GM12872 (cell line): Measurements from ENCODE around the gene C3orf52.

Source experiments
- TF ChIP-seq, protein P1 (sequence below): IDR thresholded peaks from 3 replicates; pipeline ENCODE4 v1.5.1; 2011; ENCODE audit warnings: low read depth, mild to moderate bottlenecking, low read length, moderate library complexity; ENCODE audit not compliant: insufficient read depth

C3orf52 gene

GRCh38 chr3:112136959-112137693 lies 50.9 kb downstream of the C3orf52 start:
- TF ChIP-seq, protein P1, sequence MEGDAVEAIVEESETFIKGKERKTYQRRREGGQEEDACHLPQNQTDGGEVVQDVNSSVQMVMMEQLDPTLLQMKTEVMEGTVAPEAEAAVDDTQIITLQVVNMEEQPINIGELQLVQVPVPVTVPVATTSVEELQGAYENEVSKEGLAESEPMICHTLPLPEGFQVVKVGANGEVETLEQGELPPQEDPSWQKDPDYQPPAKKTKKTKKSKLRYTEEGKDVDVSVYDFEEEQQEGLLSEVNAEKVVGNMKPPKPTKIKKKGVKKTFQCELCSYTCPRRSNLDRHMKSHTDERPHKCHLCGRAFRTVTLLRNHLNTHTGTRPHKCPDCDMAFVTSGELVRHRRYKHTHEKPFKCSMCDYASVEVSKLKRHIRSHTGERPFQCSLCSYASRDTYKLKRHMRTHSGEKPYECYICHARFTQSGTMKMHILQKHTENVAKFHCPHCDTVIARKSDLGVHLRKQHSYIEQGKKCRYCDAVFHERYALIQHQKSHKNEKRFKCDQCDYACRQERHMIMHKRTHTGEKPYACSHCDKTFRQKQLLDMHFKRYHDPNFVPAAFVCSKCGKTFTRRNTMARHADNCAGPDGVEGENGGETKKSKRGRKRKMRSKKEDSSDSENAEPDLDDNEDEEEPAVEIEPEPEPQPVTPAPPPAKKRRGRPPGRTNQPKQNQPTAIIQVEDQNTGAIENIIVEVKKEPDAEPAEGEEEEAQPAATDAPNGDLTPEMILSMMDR, result peak; percentile 76

DNA sequence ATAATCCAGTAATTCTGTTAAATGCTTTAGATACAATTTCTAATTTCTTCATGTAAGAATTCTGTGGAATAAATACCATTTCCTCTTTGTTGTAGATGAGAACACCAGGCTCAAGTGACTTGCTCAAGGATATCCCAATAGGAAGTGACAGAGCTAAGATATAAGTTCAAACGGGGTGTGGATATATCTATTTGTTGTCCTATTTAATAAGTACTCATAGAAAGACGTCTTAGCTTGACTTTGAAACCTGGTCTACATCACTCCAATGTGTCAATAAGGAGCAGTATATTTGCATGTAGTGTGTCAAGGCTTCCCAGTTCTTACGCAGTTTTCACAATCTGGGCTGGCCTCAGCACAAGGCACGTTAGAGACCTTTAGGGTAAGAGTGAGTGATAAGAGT lies 51.6 kb downstream of the C3orf52 start:
- TF ChIP-seq, protein P1, result no peak

- TF ChIP-seq, protein P1, result no peak
These were observed 52.2 kb downstream of the C3orf52 start for GRCh38 chr3:112138219-112138969.

DNA sequence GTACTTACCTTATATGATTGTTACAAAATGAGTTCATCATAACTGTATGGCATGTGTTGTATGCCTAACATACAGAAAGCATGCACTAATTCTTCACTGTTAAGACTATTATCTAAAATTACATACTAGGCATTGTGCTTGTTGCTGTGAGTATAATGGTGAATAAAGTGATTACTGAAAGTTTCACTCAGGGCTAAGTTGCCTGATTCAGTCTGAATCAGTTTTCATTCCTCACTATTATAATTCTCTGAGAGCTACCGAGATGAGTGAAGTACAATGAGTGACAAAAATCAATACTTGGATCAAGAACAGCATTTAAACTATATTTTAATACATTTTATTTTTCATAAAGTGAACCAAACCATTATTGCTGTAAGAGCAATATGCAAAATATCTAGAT lies 54.4 kb downstream of the C3orf52 start:
- TF ChIP-seq, protein P1, result no peak

DNA sequence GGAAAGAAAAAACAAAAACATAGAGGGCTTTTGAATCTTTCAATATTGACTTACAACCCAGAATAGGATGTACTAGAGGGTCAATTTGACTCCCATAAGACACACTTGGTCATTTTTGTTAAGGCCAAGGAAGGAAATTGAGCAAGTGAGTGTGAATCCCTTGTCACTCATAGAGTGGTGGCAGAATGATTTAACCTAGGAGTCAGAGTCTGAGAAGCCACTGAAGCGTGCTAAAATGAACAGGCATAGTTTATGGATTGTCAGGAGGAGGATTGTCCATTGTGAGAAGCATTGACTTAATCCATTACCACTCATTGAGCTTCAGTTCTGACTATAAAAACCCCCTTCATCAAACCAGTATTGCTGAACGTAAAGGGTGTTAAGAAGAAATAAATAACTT lies 55.1 kb downstream of the C3orf52 start:
- TF ChIP-seq, protein P1, result no peak

- TF ChIP-seq, protein P1, result no peak
These were observed 57.1 kb downstream of the C3orf52 start for GRCh38 chr3:112143251-112143650.

GRCh38 chr3:112143689-112144088 lies 57.5 kb downstream of the C3orf52 start:
- TF ChIP-seq, protein P1, result no peak
